ENCODE measurements around the gene RABL2B. TPM values are rescaled to one million over a fixed set of nuclear protein-coding genes. Genes with fewer than 3 reads are reported as not detected.
"Not testable (repeated sequence)": the region's sequence is repeated elsewhere in the genome, so short reads cannot be mapped to it uniquely, and the experiment has no call there.

RABL2B gene
- 6.8 and 15.5 TPM in 2 replicates for total RNA-seq (2014; rRNA removed; shearing (Covaris generic))

GRCh38 chr22:50783033-50783879 is at the start of gene RABL2B:
TSS of gene RABL2B (minus strand) at chr22:50783636. CDS start at chr22:50782294, 1,342 bp downstream.
- DNase-seq (ENCODE audit: low spot score), result peak; percentile 72

GRCh38 chr22:50786936-50787335 is 3.5 kb upstream of the RABL2B start:
- not testable (repeated sequence) for DNase-seq (ENCODE audit: low spot score)

- DNase-seq (ENCODE audit: low spot score), result not testable (repeated sequence)
Observed at GRCh38 chr22:50785289-50785688, 1.9 kb upstream of the RABL2B start.

GRCh38 chr22:50783880-50784276 is 442 bp upstream of the RABL2B start:
- not testable (repeated sequence) for DNase-seq (ENCODE audit: low spot score)

- not testable (repeated sequence) for DNase-seq (ENCODE audit: low spot score)
Observed at GRCh38 chr22:50782253-50782652, 1.2 kb downstream of the RABL2B start.

- DNase-seq (ENCODE audit: low spot score), result not testable (repeated sequence)
Observed at GRCh38 chr22:50780244-50780643, 3.2 kb downstream of the RABL2B start.

- not testable (repeated sequence) for DNase-seq (ENCODE audit: low spot score)
Observed at GRCh38 chr22:50777631-50778030, 5.8 kb downstream of the RABL2B start.

GRCh38 chr22:50775132-50775531 is 8.3 kb downstream of the RABL2B start:
- peak; percentile 64 for DNase-seq (ENCODE audit: low spot score)

- not testable (repeated sequence) for DNase-seq (ENCODE audit: low spot score)
Observed at GRCh38 chr22:50764288-50764687, 19.1 kb downstream of the RABL2B start.

- not testable (repeated sequence) for DNase-seq (ENCODE audit: low spot score)
Observed at GRCh38 chr22:50761829-50762228, 21.6 kb downstream of the RABL2B start.

GRCh38 chr22:50759597-50760341 is 23.7 kb downstream of the RABL2B start:
- DNase-seq (ENCODE audit: low spot score), result not testable (repeated sequence)

- DNase-seq (ENCODE audit: low spot score), result peak; percentile 19
Observed at GRCh38 chr22:50756949-50757491, 26.4 kb downstream of the RABL2B start.

- DNase-seq (ENCODE audit: low spot score), result not testable (repeated sequence)
Observed at GRCh38 chr22:50756406-50756805, 27.0 kb downstream of the RABL2B start.

GRCh38 chr22:50755251-50755650 is 28.2 kb downstream of the RABL2B start:
- DNase-seq (ENCODE audit: low spot score), result not testable (repeated sequence)

- not testable (repeated sequence) for DNase-seq (ENCODE audit: low spot score)
Observed at GRCh38 chr22:50749302-50750074, 33.9 kb downstream of the RABL2B start.

GRCh38 chr22:50748630-50749029 is 34.8 kb downstream of the RABL2B start:
- DNase-seq (ENCODE audit: low spot score), result not testable (repeated sequence)

GRCh38 chr22:50747521-50747920 is 35.9 kb downstream of the RABL2B start:
- not testable (repeated sequence) for DNase-seq (ENCODE audit: low spot score)

GRCh38 chr22:50744424-50744823 is 39.0 kb downstream of the RABL2B start:
- not testable (repeated sequence) for DNase-seq (ENCODE audit: low spot score)

GRCh38 chr22:50740714-50741113 is 42.7 kb downstream of the RABL2B start:
- not testable (repeated sequence) for DNase-seq (ENCODE audit: low spot score)

- no peak for DNase-seq (ENCODE audit: low spot score)
Observed at GRCh38 chr22:50739894-50740293, 43.5 kb downstream of the RABL2B start.

- no peak for DNase-seq (ENCODE audit: low spot score)
Observed at GRCh38 chr22:50739279-50739691, 44.2 kb downstream of the RABL2B start.
